ENCODE data around the gene NKPD1. TPM values are rescaled to one million over a fixed set of nuclear protein-coding genes. Genes with fewer than 3 reads are reported as not detected.

The NKPD1 gene
- total RNA-seq, 1 donor from 2014 or later, result not detected

DNA sequence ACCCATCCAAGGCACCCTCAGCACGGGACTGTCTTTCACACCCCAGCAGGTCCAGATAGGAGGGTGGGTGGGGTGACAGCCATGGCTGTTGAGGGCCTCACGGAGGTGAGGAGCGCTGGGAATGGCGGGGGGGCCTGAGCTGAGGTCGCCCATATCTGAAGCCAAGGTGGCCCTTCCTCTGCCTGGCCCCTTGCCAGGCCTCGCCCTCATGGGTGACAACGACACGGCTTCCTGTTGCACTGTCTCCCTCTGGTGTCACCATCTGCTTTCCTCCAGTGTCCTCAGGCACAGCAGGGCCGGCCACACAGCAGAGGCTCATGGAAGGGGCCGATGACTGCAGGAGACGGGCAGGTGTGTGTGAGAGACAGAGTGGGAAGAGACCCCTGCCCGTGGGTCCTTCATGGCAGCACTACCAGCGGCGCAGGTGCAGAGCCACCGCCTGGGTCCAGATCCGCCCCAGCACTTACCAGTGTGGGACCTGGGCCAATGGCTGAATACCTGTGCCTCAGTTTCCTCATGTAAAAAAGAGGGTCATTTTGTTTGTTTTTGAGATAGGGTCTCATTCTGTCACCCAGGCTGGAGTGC is 8.1 kb upstream of the NKPD1 start:
- Histone ChIP-seq H4K20me1 (ENCODE audit: insufficient read depth, low read length) (no peaks in the 10 kb centered on the region), H2AFZ (ENCODE audit: low read depth, low read length) (no peak overlapping the region), H3K9ac (ENCODE audit: low read length) (no peak overlapping the region), H3K9me3 (ENCODE audit: insufficient read depth, low read depth, low read length) (no peaks in the 10 kb centered on the region), H3K4me3 (ENCODE audit: insufficient read depth, low read depth, low read length) (no peak overlapping the region), H3K36me3 (ENCODE audit: insufficient read depth, low read length) (no peaks in the 10 kb centered on the region), H3K4me1 (ENCODE audit: insufficient read depth, low read length) (peaks cover 7% of the 10 kb centered on the region), H3K79me2 (ENCODE audit: insufficient read depth, low read length) (no peaks in the 10 kb centered on the region), H3K4me2 (ENCODE audit: low read length) (no peak overlapping the region), H3K27me3 (ENCODE audit: insufficient read depth, low read length) (no peaks in the 10 kb centered on the region), H3K27ac (ENCODE audit: low read depth, low read length) (no peak overlapping the region)
- Mint-ChIP-seq H3K27ac (ENCODE audit: unreplicated experiment) (no peak overlapping the region), H3K36me3 (ENCODE audit: low read depth, unreplicated experiment) (no peaks in the 10 kb centered on the region), H3K9me3 (ENCODE audit: unreplicated experiment) (no peaks in the 10 kb centered on the region), H3K27me3 (ENCODE audit: low read depth, unreplicated experiment) (no peaks in the 10 kb centered on the region), H3K4me3 (ENCODE audit: unreplicated experiment) (no peak overlapping the region), H3K4me1 (ENCODE audit: low read depth, unreplicated experiment) (peaks cover 12% of the 10 kb centered on the region)
- DNase-seq (ENCODE audit: low read depth) (no peak), FAIRE-seq (no peak)
- TF ChIP-seq, protein P1, sequence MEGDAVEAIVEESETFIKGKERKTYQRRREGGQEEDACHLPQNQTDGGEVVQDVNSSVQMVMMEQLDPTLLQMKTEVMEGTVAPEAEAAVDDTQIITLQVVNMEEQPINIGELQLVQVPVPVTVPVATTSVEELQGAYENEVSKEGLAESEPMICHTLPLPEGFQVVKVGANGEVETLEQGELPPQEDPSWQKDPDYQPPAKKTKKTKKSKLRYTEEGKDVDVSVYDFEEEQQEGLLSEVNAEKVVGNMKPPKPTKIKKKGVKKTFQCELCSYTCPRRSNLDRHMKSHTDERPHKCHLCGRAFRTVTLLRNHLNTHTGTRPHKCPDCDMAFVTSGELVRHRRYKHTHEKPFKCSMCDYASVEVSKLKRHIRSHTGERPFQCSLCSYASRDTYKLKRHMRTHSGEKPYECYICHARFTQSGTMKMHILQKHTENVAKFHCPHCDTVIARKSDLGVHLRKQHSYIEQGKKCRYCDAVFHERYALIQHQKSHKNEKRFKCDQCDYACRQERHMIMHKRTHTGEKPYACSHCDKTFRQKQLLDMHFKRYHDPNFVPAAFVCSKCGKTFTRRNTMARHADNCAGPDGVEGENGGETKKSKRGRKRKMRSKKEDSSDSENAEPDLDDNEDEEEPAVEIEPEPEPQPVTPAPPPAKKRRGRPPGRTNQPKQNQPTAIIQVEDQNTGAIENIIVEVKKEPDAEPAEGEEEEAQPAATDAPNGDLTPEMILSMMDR (IDR thresholded peaks at IDR 0.05; ENCODE audit: insufficient read depth, low read depth, low read length), result no peak
- no peak for TF ChIP-seq EZH2 (IDR thresholded peaks at IDR 0.05; ENCODE audit: insufficient read depth, low read length)

DNA sequence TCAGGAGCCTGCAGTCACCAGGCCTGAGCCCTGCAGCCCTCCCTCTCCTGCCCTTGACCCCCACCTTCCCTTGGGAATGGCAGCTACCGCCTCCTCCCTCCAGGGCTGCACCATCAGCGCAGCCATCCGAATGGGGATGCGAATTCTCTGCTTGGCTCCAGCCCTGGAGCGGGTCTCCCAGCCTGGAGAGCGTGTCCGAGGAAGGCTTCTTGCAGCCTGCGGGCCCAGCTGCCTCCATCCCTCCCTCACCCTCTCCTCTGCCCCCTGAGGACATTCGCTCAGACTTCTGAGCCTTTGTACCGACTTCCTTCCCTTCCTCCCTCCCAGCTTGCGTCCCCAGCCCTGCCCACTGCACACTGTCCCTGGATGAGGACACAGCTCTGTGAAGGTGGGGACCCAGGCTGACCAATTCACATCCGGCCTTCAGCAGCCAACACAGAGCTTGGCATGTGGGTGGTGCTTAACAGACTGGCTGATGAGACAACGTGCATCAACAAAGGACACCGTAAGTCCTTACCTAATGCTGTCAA is 6.0 kb upstream of the NKPD1 start:
- Mint-ChIP-seq H3K27me3 (ENCODE audit: low read depth, unreplicated experiment) (no peaks in the 10 kb centered on the region), H3K27ac (ENCODE audit: unreplicated experiment) (no peak overlapping the region), H3K9me3 (ENCODE audit: unreplicated experiment) (no peaks in the 10 kb centered on the region), H3K4me1 (ENCODE audit: low read depth, unreplicated experiment) (peaks cover 5% of the 10 kb centered on the region), H3K4me3 (ENCODE audit: unreplicated experiment) (no peak overlapping the region), H3K36me3 (ENCODE audit: low read depth, unreplicated experiment) (no peaks in the 10 kb centered on the region)
- Histone ChIP-seq H3K36me3 (ENCODE audit: insufficient read depth, low read length) (no peaks in the 10 kb centered on the region), H3K27ac (ENCODE audit: low read depth, low read length) (no peak overlapping the region), H3K27me3 (ENCODE audit: insufficient read depth, low read length) (no peaks in the 10 kb centered on the region), H3K79me2 (ENCODE audit: insufficient read depth, low read length) (no peaks in the 10 kb centered on the region), H2AFZ (ENCODE audit: low read depth, low read length) (no peak overlapping the region), H3K9ac (ENCODE audit: low read length) (no peak overlapping the region), H4K20me1 (ENCODE audit: insufficient read depth, low read length) (no peaks in the 10 kb centered on the region), H3K4me1 (ENCODE audit: insufficient read depth, low read length) (peaks cover 7% of the 10 kb centered on the region), H3K4me2 (ENCODE audit: low read length) (no peak overlapping the region), H3K9me3 (ENCODE audit: insufficient read depth, low read depth, low read length) (no peaks in the 10 kb centered on the region), H3K4me3 (ENCODE audit: insufficient read depth, low read depth, low read length) (no peak overlapping the region)
- FAIRE-seq (no peak), DNase-seq (ENCODE audit: low read depth) (no peak)
- no peak for TF ChIP-seq EZH2 (IDR thresholded peaks at IDR 0.05; ENCODE audit: insufficient read depth, low read length)
- TF ChIP-seq, protein P1 (IDR thresholded peaks at IDR 0.05; ENCODE audit: insufficient read depth, low read depth, low read length), result no peak

All from astrocyte (in vitro differentiated cells and primary cell).